Liver (tissue), 9 donors: ENCODE measurements around the gene RHOD. TPM values are rescaled to one million over a fixed set of nuclear protein-coding genes. Genes with fewer than 3 reads are reported as not detected.

ENCODE experiments used
- DNase-seq: peaks from one replicate; pipeline ENCODE4 v3.0.0-alpha.2; 2017; ENCODE audit warnings: low spot score
- H3K27ac ChIP-seq, 2 donors: one replicate each; pipeline ENCODE4 v1.7.0; 2013; ENCODE audit warnings: inconsistent platforms in 2 of 2, low read length in 2 of 2, control low read depth in 1 of 2, low read depth in 1 of 2, mild to moderate bottlenecking in 1 of 2
- H3K27me3 ChIP-seq, 4 donors: one replicate each; pipeline versions ENCODE4 v1.6.1 to v1.7.0; 2013; ENCODE audit warnings: low read length in 3 of 4, inconsistent platforms in 1 of 4, mild to moderate bottlenecking in 1 of 4, moderate library complexity in 1 of 4; ENCODE audit not compliant: control insufficient read depth in 4 of 4, insufficient read depth in 4 of 4
- H3K36me3 ChIP-seq, 4 donors: one replicate each; pipeline versions ENCODE4 v1.6.1 to v1.7.0; 2013; ENCODE audit warnings: low read length in 3 of 4, mild to moderate bottlenecking in 3 of 4, low read depth in 1 of 4, moderate library complexity in 1 of 4; ENCODE audit not compliant: control insufficient read depth in 4 of 4, insufficient read depth in 3 of 4
- H3K4me1 ChIP-seq, 4 donors: one replicate each; pipeline versions ENCODE4 v1.6.1 to v1.7.0; 2013; ENCODE audit warnings: low read length in 3 of 4, mild to moderate bottlenecking in 3 of 4, moderate library complexity in 1 of 4; ENCODE audit not compliant: control insufficient read depth in 4 of 4, insufficient read depth in 4 of 4
- H3K4me3 ChIP-seq, 3 donors: one replicate each; pipeline versions ENCODE4 v1.6.1 to v1.7.0; 2013; ENCODE audit warnings: low read length in 3 of 3, control low read depth in 1 of 3, low read depth in 1 of 3, mild to moderate bottlenecking in 1 of 3
- H3K9ac ChIP-seq, 2 donors: one replicate each; pipeline ENCODE4 v1.7.0; 2013; ENCODE audit warnings: low read length in 2 of 2, mild to moderate bottlenecking in 2 of 2, moderate library complexity in 2 of 2, control low read depth in 1 of 2, low read depth in 1 of 2
- H3K9me3 ChIP-seq, 4 donors: one replicate each; pipeline versions ENCODE4 v1.6.1 to v1.7.0; 2013; ENCODE audit warnings: low read length in 3 of 4; ENCODE audit not compliant: control insufficient read depth in 4 of 4
- EGR1 ChIP-seq, 2 donors: IDR thresholded peaks; 2 replicates each; pipeline ENCODE4 v1.6.1; 2016 to 2018; ENCODE audit warnings: antibody characterized with exemption in 2 of 2, low read depth in 2 of 2
- FOXA2 ChIP-seq: IDR thresholded peaks from 2 replicates; pipeline ENCODE4 v1.6.1; 2016; ENCODE audit warnings: antibody characterized with exemption
- GABPA ChIP-seq, 2 donors: IDR thresholded peaks in 1 of 2; conservative IDR thresholded peaks in 1 of 2; 2 replicates each; pipeline ENCODE4 v1.6.1; 2016; ENCODE audit warnings: antibody characterized with exemption in 2 of 2, mild to moderate bottlenecking in 1 of 2, moderate library complexity in 1 of 2
- HNF4A ChIP-seq, 2 donors: conservative IDR thresholded peaks; 2 replicates each; pipeline ENCODE4 v1.6.1; 2016; ENCODE audit warnings: antibody characterized with exemption in 2 of 2, mild to moderate bottlenecking in 2 of 2
- HNF4G ChIP-seq: IDR thresholded peaks from 2 replicates; pipeline ENCODE4 v1.6.1; 2016; ENCODE audit warnings: antibody characterized with exemption
- JUND ChIP-seq, 2 donors: IDR thresholded peaks; 2 replicates each; pipeline ENCODE4 v1.6.1; 2016; ENCODE audit warnings: antibody characterized with exemption in 2 of 2
- REST ChIP-seq: IDR thresholded peaks from 2 replicates; pipeline ENCODE4 v1.6.1; 2016; ENCODE audit warnings: antibody characterized with exemption, mild to moderate bottlenecking
- RXRA ChIP-seq, 2 donors: IDR thresholded peaks; 2 replicates each; pipeline ENCODE4 v1.6.1; 2017 to 2018; ENCODE audit warnings: antibody characterized with exemption in 2 of 2, mild to moderate bottlenecking in 1 of 2
- SP1 ChIP-seq: IDR thresholded peaks from 2 replicates; pipeline ENCODE4 v1.6.1; 2018; ENCODE audit warnings: antibody characterized with exemption, mild to moderate bottlenecking
- WGBS: extraction: QIAGEN DNeasy Blood & Tissue Kit; methylation state at CpG from one replicate; pipeline ENCODE4 v1.1.7; 2013; 5-methylcytosine and 5-hydroxymethylcytosine counted together
- polyA plus RNA-seq, 2 donors: library from polyadenylated mRNA; stranded (reverse) in 1 of 2; unstranded in 1 of 2; fragments of 200-250 nt in 1 of 2; fragments of >200 nt in 1 of 2; fragmentation: Nextera tagmentation in 1 of 2; extraction: Ambion mirVana in 1 of 2; gene quantifications; one replicate each; pipeline versions ENCODE4 v1.2.1 to v1.2.3, GENCODE V29; 2013 to 2015
- total RNA-seq, 2 donors: library from RNA; depleted of rRNA; stranded (reverse); fragments of >200 nt; gene quantifications; one replicate each; pipeline ENCODE4 v1.2.3, GENCODE V29; 2014
- donor health status: healthy.
- donor health status: healthy.
- donor health status: healthy.
- donor health status: healthy.
- donor health status: healthy.

The RHOD gene
- total and polyA plus RNA-seq, 4 donors: 7.8 to 50.7 (median 33.2) TPM

DNA sequence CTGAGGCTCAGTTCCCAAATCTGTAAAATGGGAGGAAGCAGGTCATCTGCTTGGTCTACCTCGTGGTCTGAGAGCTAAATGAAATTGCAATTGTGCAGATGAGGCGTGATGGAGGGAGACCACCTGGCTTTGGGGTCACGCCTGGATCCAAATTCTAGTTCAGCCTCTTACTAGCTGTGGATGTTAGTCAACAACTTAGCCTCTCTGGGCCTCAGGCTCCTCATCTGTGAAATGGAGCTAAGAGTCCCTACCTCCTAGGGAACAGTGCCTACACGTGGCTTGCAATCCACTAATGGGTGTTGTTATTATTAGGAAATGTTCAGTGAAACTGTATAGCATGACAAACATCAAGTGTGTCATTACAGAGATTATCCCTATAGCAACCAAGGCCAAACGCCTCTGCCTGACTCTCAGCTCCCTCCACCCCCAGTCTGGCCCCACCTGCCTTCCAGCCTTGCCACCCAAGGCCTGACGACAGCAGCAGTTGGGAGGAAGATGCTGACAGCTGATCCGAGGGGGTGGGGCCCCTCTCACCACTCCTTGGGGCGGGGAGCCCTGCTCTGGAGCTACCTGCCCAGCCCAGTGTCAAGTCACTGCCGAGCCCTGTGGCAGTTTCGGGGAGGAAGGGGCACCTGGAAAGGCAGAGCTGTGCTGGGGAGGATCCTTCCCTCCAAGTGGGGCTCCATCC is 1.7 kb upstream of the RHOD start:
- peaks cover 22 to 63% (median 49%) of the 10 kb centered on the region in 4 donors for H3K4me1 ChIP-seq
- no peak for DNase-seq
- peak overlapping the region; percentile 25 to 59 for H3K9ac ChIP-seq
- H3K36me3 ChIP-seq: no peaks in the 10 kb centered on the region
- TF ChIP-seq REST (no peak), RXRA (IDR thresholded peaks at IDR 0.05) (peak in 1 of 2 donors; percentile 15)
- WGBS: 55% methylated on average over 10 of the region's 10 CpGs
- H3K9me3 ChIP-seq: no peaks in the 10 kb centered on the region
- H3K27ac ChIP-seq: peak overlapping the region; percentile 90 to 93
- no peak overlapping the region for H3K4me3 ChIP-seq
- H3K27me3 ChIP-seq: no peaks in the 10 kb centered on the region

- no peaks in the 10 kb centered on the region for H3K27me3 ChIP-seq
- no peaks in the 10 kb centered on the region for H3K36me3 ChIP-seq
- 28% methylated on average over 17 of the region's 17 CpGs for WGBS
- peak overlapping the region; percentile 58 to 68 for H3K9ac ChIP-seq
- no peak for DNase-seq
- peaks cover 24 to 71% (median 57%) of the 10 kb centered on the region in 4 donors for H3K4me1 ChIP-seq
- TF ChIP-seq REST: no peak
- no peak for TF ChIP-seq HNF4G
- TF ChIP-seq EGR1 (IDR thresholded peaks at IDR 0.05; ENCODE audit: low read depth in 2 of 2): peak; percentile 81 to 97
- no peak for TF ChIP-seq SP1
- no peak for TF ChIP-seq FOXA2
- peak in 1 of 2 donors; percentile 23 for TF ChIP-seq RXRA (IDR thresholded peaks at IDR 0.05)
- peak in 1 of 2 donors; percentile 12 for TF ChIP-seq HNF4A (conservative IDR thresholded peaks at IDR 0.05)
- TF ChIP-seq JUND (IDR thresholded peaks at IDR 0.05): no peak
- TF ChIP-seq GABPA (IDR thresholded peaks at IDR 0.05 in 1 of 2, conservative IDR thresholded peaks at IDR 0.05 in 1 of 2): no peak
- peak overlapping the region; percentile 90 to 93 for H3K27ac ChIP-seq
- no peaks in the 10 kb centered on the region for H3K9me3 ChIP-seq
- H3K4me3 ChIP-seq: peak overlapping the region; percentile 47 to 82 (median 74)
Measured at GRCh38 chr11:67055812-67056211, 835 bp upstream of the RHOD start.
